ENCODE measurements around the gene CAPS2. TPM values are rescaled to one million over a fixed set of nuclear protein-coding genes. Genes with fewer than 3 reads are reported as not detected.

Gene CAPS2
- total RNA-seq, 1 experiment from 2014 or later, result 18.3 TPM

DNA sequence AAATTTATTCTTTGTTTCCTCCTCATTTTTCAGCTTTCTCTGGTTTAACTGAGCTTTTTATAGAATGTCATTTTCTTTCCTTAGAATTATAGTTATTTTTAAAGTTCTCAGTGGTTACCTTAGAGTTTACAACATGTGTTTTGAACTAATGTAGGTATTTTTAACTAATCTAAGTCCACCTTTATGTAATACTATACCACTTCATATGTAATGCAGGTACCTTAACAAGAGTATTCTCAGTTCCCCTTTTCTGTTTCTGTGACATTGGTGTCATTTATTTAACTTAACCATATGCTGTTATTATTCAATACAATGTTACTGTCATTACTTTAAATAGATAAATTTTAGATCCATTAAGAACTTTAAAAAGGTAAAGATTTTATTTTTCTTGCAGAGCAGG, 90.1 kb downstream of the CAPS2 start (continued):
- TF ChIP-seq, protein P1, sequence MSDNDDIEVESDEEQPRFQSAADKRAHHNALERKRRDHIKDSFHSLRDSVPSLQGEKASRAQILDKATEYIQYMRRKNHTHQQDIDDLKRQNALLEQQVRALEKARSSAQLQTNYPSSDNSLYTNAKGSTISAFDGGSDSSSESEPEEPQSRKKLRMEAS (IDR thresholded peaks at IDR 0.05), result no peak
- TF ChIP-seq CEBPB (IDR thresholded peaks at IDR 0.05; ENCODE audit: low read depth), result no peak
- no peak for TF ChIP-seq FOSL1 (IDR thresholded peaks at IDR 0.05; ENCODE audit: low read depth)
- no peak for TF ChIP-seq RAD21 (IDR thresholded peaks at IDR 0.05; ENCODE audit: low read depth)
- TF ChIP-seq, protein P2, sequence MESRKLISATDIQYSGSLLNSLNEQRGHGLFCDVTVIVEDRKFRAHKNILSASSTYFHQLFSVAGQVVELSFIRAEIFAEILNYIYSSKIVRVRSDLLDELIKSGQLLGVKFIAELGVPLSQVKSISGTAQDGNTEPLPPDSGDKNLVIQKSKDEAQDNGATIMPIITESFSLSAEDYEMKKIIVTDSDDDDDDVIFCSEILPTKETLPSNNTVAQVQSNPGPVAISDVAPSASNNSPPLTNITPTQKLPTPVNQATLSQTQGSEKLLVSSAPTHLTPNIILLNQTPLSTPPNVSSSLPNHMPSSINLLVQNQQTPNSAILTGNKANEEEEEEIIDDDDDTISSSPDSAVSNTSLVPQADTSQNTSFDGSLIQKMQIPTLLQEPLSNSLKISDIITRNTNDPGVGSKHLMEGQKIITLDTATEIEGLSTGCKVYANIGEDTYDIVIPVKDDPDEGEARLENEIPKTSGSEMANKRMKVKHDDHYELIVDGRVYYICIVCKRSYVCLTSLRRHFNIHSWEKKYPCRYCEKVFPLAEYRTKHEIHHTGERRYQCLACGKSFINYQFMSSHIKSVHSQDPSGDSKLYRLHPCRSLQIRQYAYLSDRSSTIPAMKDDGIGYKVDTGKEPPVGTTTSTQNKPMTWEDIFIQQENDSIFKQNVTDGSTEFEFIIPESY (IDR thresholded peaks at IDR 0.05; ENCODE audit: extremely low read depth, insufficient replicate concordance, low read length), result no peak
- no peak for TF ChIP-seq CBX3 (IDR thresholded peaks at IDR 0.05; ENCODE audit: low read depth)

DNA sequence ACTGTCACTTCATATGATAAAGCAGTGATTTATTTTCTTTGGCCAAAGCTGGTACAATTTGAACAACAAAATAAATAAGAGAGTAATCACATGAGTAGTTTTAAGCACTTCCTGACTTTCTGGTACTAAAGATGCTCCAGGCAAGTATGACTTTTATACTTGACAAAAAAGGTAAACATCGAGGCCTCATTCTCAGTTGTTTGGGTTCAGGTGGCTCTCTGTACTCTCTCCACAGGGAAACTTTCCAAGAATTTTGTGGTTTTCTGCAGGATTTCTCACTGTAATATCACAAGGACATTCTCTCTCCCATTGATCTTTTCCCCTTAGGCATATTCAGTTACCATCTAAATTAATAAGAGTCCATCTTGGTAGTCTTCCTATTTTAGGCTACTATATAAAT, 93.9 kb downstream of the CAPS2 start:
- CTCF ChIA-PET, result no interaction called here
- RAD21 ChIA-PET (ENCODE audit: low non-redundant PET in 1 of 2, low total read pairs in 2 of 2, uncharacterized antibody in 2 of 2, unreplicated experiment in 2 of 2), result no interaction called here
- Histone ChIP-seq H4K20me1 (ENCODE audit: insufficient read depth) (no peaks in the 10 kb centered on the region), H2AFZ (ENCODE audit: low read depth, low read length, poor library complexity, severe bottlenecking) (peak overlapping the region; percentile 20), H3K9me3 (ENCODE audit: control insufficient read depth in 1 of 2, insufficient read depth in 1 of 2, low read depth in 1 of 2, low read length in 2 of 2) (peaks cover 4 to 8% of the 10 kb centered on the region in 2 experiments; a peak in 2 of 4 replicates), H3K4me2 (ENCODE audit: low read length) (no peak overlapping the region), H3K36me3 (ENCODE audit: control insufficient read depth in 1 of 2, insufficient read depth in 2 of 2, low read length in 2 of 2) (no peaks in the 10 kb centered on the region; a peak in 1 of 4 replicates), H3K9me2 (ENCODE audit: insufficient read depth) (no peaks in the 10 kb centered on the region), H3K79me2 (ENCODE audit: insufficient read depth, low read length) (no peaks in the 10 kb centered on the region), H3K4me1 (ENCODE audit: control insufficient read depth in 1 of 2, insufficient read depth in 2 of 2, low read length in 2 of 2) (no peaks in the 10 kb centered on the region), H3K27me3 (ENCODE audit: insufficient read depth, low read length) (no peaks in the 10 kb centered on the region), H3K27ac (ENCODE audit: low read depth, low read length) (no peak overlapping the region), H3K9ac (ENCODE audit: low read length) (no peak overlapping the region), H3K4me3 (replicated peaks in 1 of 2; ENCODE audit: low read depth in 1 of 2, low read length in 2 of 2) (no peak overlapping the region)
- POLR2A ChIA-PET, result no interaction called here
- intact Hi-C loops (cut with micrococcal nuclease), result no loop called here
- BruUV-seq (replicated peaks), result no TSS peak
- TF ChIP-seq SIN3A (IDR thresholded peaks at IDR 0.05; ENCODE audit: low read depth), result no peak
- TF ChIP-seq ELF1 (IDR thresholded peaks at IDR 0.05; ENCODE audit: borderline replicate concordance, low read depth), result no peak
- TF ChIP-seq SP1 (IDR thresholded peaks at IDR 0.05; ENCODE audit: low read depth), result no peak
- TF ChIP-seq, protein P3, sequence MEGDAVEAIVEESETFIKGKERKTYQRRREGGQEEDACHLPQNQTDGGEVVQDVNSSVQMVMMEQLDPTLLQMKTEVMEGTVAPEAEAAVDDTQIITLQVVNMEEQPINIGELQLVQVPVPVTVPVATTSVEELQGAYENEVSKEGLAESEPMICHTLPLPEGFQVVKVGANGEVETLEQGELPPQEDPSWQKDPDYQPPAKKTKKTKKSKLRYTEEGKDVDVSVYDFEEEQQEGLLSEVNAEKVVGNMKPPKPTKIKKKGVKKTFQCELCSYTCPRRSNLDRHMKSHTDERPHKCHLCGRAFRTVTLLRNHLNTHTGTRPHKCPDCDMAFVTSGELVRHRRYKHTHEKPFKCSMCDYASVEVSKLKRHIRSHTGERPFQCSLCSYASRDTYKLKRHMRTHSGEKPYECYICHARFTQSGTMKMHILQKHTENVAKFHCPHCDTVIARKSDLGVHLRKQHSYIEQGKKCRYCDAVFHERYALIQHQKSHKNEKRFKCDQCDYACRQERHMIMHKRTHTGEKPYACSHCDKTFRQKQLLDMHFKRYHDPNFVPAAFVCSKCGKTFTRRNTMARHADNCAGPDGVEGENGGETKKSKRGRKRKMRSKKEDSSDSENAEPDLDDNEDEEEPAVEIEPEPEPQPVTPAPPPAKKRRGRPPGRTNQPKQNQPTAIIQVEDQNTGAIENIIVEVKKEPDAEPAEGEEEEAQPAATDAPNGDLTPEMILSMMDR (IDR thresholded peaks at IDR 0.05 in 2 of 3, conservative IDR thresholded peaks at IDR 0.05 in 1 of 3; ENCODE audit: borderline replicate concordance in 1 of 3, insufficient read depth in 1 of 3, low read depth in 2 of 3, low read length in 2 of 3), result no peak
- no peak for TF ChIP-seq EZH2 (IDR thresholded peaks at IDR 0.05)
- TF ChIP-seq POLR2A (IDR thresholded peaks at IDR 0.05; ENCODE audit: borderline replicate concordance, extremely low read depth, insufficient read depth, insufficient read length), result no peak
- no peak for TF ChIP-seq POLR2AphosphoS5 (IDR thresholded peaks at IDR 0.05; ENCODE audit: low read depth, low read length)
- TF ChIP-seq, protein P2 (IDR thresholded peaks at IDR 0.05; ENCODE audit: extremely low read depth, insufficient replicate concordance, low read length), result no peak
- no peak for TF ChIP-seq CEBPB (IDR thresholded peaks at IDR 0.05; ENCODE audit: low read depth)
- no peak for TF ChIP-seq RAD21 (IDR thresholded peaks at IDR 0.05; ENCODE audit: low read depth)
- TF ChIP-seq CBX3 (IDR thresholded peaks at IDR 0.05; ENCODE audit: low read depth), result no peak
- no peak for TF ChIP-seq SRF (IDR thresholded peaks at IDR 0.05; ENCODE audit: low read depth)
- no peak for TF ChIP-seq FOSL1 (IDR thresholded peaks at IDR 0.05; ENCODE audit: low read depth)
- TF ChIP-seq ZNF274 (IDR thresholded peaks at IDR 0.05; ENCODE audit: low read depth, low read length), result no peak
- TF ChIP-seq EGR1 (IDR thresholded peaks at IDR 0.05; ENCODE audit: low read depth), result no peak
- TF ChIP-seq JUND (IDR thresholded peaks at IDR 0.05), result no peak
- TF ChIP-seq, protein P4, sequence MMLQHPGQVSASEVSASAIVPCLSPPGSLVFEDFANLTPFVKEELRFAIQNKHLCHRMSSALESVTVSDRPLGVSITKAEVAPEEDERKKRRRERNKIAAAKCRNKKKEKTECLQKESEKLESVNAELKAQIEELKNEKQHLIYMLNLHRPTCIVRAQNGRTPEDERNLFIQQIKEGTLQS (IDR thresholded peaks at IDR 0.05), result no peak
- TF ChIP-seq YY1 (IDR thresholded peaks at IDR 0.05; ENCODE audit: extremely low read depth, insufficient replicate concordance, low read depth, low read length), result no peak
- ATAC-seq (no peak), DNase-seq (ENCODE audit: low read depth, low spot score) (no peak)
